ENCODE measurements around the gene MAP4K5. TPM values are rescaled to one million over a fixed set of nuclear protein-coding genes. Genes with fewer than 3 reads are reported as not detected.
A peak's percentile ranks its signal among the peaks of the same experiment; 100 is the strongest.

Gene MAP4K5
- total and polyA plus RNA-seq, 10 donors: 9.1 to 172 (median 55.4) TPM

GRCh38 chr14:50394713-50395112, 137.7 kb downstream of the MAP4K5 start:
- Histone ChIP-seq H3K27me3 (replicated peaks in 1 of 7) (peaks cover 0 to 4% (median 0%) of the 10 kb centered on the region in 7 donors), H3K4me1 (peaks cover 0 to 55% (median 20%) of the 10 kb centered on the region in 6 donors), H3K4me3 (peak overlapping the region in 1 of 8 donors; percentile 81), H3K9me3 (no peaks in the 10 kb centered on the region), H3K36me3 (no peaks in the 10 kb centered on the region), H3K27ac (peak overlapping the region in 3 of 8 donors; percentile 81 to 88 (median 87))
- 85 to 94% (median 90%) methylated on average over 5 of the region's 5 CpGs for WGBS, 5 donors
- intact Hi-C loops (cut with DNase I; ENCODE audit: low total_unique reads): loop anchor here (10.0 kb wide), 1 partner anchor 60 kb away; no protein-coding TSS in a partner anchor
- no peak for DNase-seq
- TF ChIP-seq, protein P1, sequence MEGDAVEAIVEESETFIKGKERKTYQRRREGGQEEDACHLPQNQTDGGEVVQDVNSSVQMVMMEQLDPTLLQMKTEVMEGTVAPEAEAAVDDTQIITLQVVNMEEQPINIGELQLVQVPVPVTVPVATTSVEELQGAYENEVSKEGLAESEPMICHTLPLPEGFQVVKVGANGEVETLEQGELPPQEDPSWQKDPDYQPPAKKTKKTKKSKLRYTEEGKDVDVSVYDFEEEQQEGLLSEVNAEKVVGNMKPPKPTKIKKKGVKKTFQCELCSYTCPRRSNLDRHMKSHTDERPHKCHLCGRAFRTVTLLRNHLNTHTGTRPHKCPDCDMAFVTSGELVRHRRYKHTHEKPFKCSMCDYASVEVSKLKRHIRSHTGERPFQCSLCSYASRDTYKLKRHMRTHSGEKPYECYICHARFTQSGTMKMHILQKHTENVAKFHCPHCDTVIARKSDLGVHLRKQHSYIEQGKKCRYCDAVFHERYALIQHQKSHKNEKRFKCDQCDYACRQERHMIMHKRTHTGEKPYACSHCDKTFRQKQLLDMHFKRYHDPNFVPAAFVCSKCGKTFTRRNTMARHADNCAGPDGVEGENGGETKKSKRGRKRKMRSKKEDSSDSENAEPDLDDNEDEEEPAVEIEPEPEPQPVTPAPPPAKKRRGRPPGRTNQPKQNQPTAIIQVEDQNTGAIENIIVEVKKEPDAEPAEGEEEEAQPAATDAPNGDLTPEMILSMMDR (IDR thresholded peaks at IDR 0.05 in 8 of 11, conservative IDR thresholded peaks at IDR 0.05 in 3 of 11): no peak
- TF ChIP-seq POLR2AphosphoS5 (IDR thresholded peaks at IDR 0.05) (no peak), POLR2A (IDR thresholded peaks at IDR 0.05) (no peak)

GRCh38 chr14:50389668-50390441, 142.5 kb downstream of the MAP4K5 start:
- no peaks in the 10 kb centered on the region for H3K36me3 ChIP-seq
- no peaks in the 10 kb centered on the region for H3K9me3 ChIP-seq
- WGBS, 5 donors: 84 to 94% (median 93%) methylated on average over 9 of the region's 9 CpGs
- no peak overlapping the region for H3K4me3 ChIP-seq
- no peaks in the 10 kb centered on the region for H3K27me3 ChIP-seq (replicated peaks in 1 of 7)
- H3K27ac ChIP-seq: peak overlapping the region in 1 of 8 donors; percentile 67
- H3K4me1 ChIP-seq: peaks cover 0 to 22% (median 12%) of the 10 kb centered on the region in 6 donors
- DNase-seq: no peak
- intact Hi-C loops (cut with DNase I; ENCODE audit: low total_unique reads): loop anchor here (10.0 kb wide), 1 partner anchor 55 kb away; no protein-coding TSS in a partner anchor
- no peak for TF ChIP-seq POLR2AphosphoS5 (IDR thresholded peaks at IDR 0.05)
- no peak for TF ChIP-seq POLR2A (IDR thresholded peaks at IDR 0.05)
- TF ChIP-seq, protein P1 (IDR thresholded peaks at IDR 0.05 in 8 of 11, conservative IDR thresholded peaks at IDR 0.05 in 3 of 11): no peak

DNA sequence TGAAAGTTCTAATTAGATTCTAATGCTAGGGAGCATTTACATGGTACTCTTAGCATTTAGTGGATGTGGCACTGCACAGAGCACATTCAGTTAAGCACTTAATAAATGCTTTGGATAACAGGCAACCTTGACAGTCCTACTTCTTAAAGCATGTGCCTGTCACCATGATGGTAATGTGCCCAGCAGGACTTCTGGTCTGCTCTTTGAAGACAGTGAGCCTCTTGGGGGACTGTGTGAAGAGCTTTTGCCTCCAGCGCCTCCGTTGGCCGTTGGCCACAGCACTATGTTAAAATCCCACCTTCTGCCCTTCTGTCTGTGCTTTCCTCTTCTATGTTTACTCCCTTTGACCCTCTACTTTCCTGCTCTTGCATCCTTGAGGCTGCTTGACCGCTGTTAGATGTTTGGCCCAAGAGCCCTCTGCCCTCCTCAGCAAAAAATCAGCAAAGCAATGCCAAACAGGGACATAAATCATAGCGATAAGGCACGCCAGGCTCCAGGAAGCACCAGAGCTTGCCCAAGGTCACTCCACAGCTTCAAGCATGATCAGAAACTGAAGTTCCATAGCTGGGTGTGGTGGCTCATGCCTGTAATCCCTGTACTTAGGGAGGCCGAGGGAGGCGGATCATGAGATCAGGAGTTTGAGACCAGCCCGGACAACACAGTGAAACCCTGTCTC, 144.0 kb downstream of the MAP4K5 start:
- Histone ChIP-seq H3K27ac (peak overlapping the region in 6 of 8 donors; percentile 54 to 72 (median 68)), H3K9me3 (no peaks in the 10 kb centered on the region), H3K4me1 (peaks cover 0 to 9% (median 4%) of the 10 kb centered on the region in 6 donors), H3K36me3 (no peaks in the 10 kb centered on the region), H3K27me3 (replicated peaks in 1 of 7) (no peaks in the 10 kb centered on the region), H3K4me3 (no peak overlapping the region)
- DNase-seq: peak; percentile 76
- intact Hi-C loops (cut with DNase I; ENCODE audit: low total_unique reads): no loop called here
- WGBS, 5 donors: 58 to 79% (median 66%) methylated on average over 9 of the region's 9 CpGs
- TF ChIP-seq, protein P1 (IDR thresholded peaks at IDR 0.05 in 8 of 11, conservative IDR thresholded peaks at IDR 0.05 in 3 of 11): no peak
- TF ChIP-seq POLR2AphosphoS5 (IDR thresholded peaks at IDR 0.05) (peak in 2 of 3 donors; percentile 75 to 88), POLR2A (IDR thresholded peaks at IDR 0.05) (no peak)

DNA sequence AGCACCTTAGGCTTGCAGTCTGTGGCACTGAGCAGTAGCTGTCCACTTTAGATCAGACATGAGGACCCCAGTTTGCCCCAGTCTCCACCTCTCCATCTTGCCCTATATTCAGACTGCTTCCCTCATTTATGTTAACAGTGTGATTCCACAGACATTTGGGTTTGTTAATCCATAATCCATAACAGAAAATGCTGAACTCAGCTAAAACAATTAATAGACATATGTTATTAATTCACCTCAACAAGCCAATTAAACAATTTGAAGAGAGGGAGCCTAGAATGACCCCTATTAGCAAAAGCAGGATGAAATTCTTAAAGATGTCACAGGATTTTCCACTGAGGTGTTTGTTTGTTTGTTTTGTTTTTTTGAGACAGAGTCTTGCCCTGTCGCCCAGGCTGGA, 144.8 kb downstream of the MAP4K5 start:
- Histone ChIP-seq H3K36me3 (no peaks in the 10 kb centered on the region), H3K4me1 (peaks cover 0 to 8% (median 4%) of the 10 kb centered on the region in 6 donors), H3K4me3 (no peak overlapping the region), H3K9me3 (no peaks in the 10 kb centered on the region), H3K27ac (peak overlapping the region in 3 of 8 donors; percentile 67 to 72 (median 68)), H3K27me3 (replicated peaks in 1 of 7) (no peaks in the 10 kb centered on the region)
- DNase-seq: no peak
- intact Hi-C loops (cut with DNase I; ENCODE audit: low total_unique reads): no loop called here
- TF ChIP-seq POLR2A (IDR thresholded peaks at IDR 0.05) (no peak), POLR2AphosphoS5 (IDR thresholded peaks at IDR 0.05) (no peak)
- TF ChIP-seq, protein P1 (IDR thresholded peaks at IDR 0.05 in 8 of 11, conservative IDR thresholded peaks at IDR 0.05 in 3 of 11): no peak
- WGBS, 5 donors: 86 to 100% (median 92%) methylated on average over 1 of the region's 1 CpG

Data from spleen (tissue), 11 donors.